Mesothelial cell of epicardium (in vitro differentiated cells): ENCODE data around the gene IQSEC2. TPM values are rescaled to one million over a fixed set of nuclear protein-coding genes. Genes with fewer than 3 reads are reported as not detected.

Experiments used
- DNase-seq, 2 experiments: peaks; one replicate each; pipeline ENCODE4 v3.0.0; 2021; ENCODE audit warnings: low spot score in 2 of 2; ENCODE audit not compliant: unreplicated experiment in 2 of 2
- H3K27ac Mint-ChIP-seq: 2 replicates; pipeline ENCODE4 v1.8.0; 2021; ENCODE audit warnings: mixed read lengths
- H3K27me3 Mint-ChIP-seq: 2 replicates; pipeline ENCODE4 v1.8.0; 2021; ENCODE audit warnings: low read depth, mixed read lengths
- H3K36me3 Mint-ChIP-seq: 2 replicates; pipeline ENCODE4 v1.8.0; 2021; ENCODE audit warnings: mixed read lengths
- H3K4me1 Mint-ChIP-seq: 2 replicates; pipeline ENCODE4 v1.8.0; 2021; ENCODE audit warnings: mixed read lengths
- H3K4me3 Mint-ChIP-seq: 2 replicates; pipeline ENCODE4 v1.8.0; 2021; ENCODE audit warnings: mild to moderate bottlenecking, moderate library complexity, mixed read lengths
- H3K9me3 Mint-ChIP-seq: 2 replicates; pipeline ENCODE4 v1.8.0; 2021; ENCODE audit warnings: mixed read lengths
- CTCF ChIP-seq: fragments of 200-600 bp; sonication (generic); IDR thresholded peaks from one replicate; pipeline ENCODE4 v1.5.0; 2021; ENCODE audit warnings: antibody characterized with exemption; ENCODE audit not compliant: unreplicated experiment
- total RNA-seq: library from RNA; stranded (reverse); gene quantifications from 3 replicates; pipeline ENCODE4 v1.2.1, GENCODE V29; 2021

IQSEC2 gene
- total RNA-seq = 19.8 to 23.0 TPM (median 22.2 TPM) in 3 replicates

GRCh38 chrX:53281321-53281822 is at the start of gene IQSEC2:
Gene IQSEC2 (minus strand): TSS chrX:53281584.
- Mint-ChIP-seq H3K4me1 (peaks cover 28% of the 10 kb centered on the region), H3K36me3 (peaks cover 2% of the 10 kb centered on the region), H3K27ac (peak within 1 kb of the TSS; percentile 87), H3K27me3 (no peaks in the 10 kb centered on the region), H3K9me3 (peaks cover 7% of the 10 kb centered on the region), H3K4me3 (peak within 1 kb of the TSS; percentile 39)
- DNase-seq = peak; percentile 56 to 75
- no peak for TF ChIP-seq CTCF

GRCh38 chrX:53330331-53330730 is 48.9 kb upstream of the IQSEC2 start:
- DNase-seq = no peak
- H3K27ac Mint-ChIP-seq = no peak overlapping the region
- no peaks in the 10 kb centered on the region for H3K4me1 Mint-ChIP-seq
- H3K27me3 Mint-ChIP-seq = peaks cover 21% of the 10 kb centered on the region
- H3K4me3 Mint-ChIP-seq = no peak overlapping the region
- TF ChIP-seq CTCF = no peak
- no peaks in the 10 kb centered on the region for H3K36me3 Mint-ChIP-seq
- peaks cover 19% of the 10 kb centered on the region for H3K9me3 Mint-ChIP-seq

- peaks cover 13% of the 10 kb centered on the region for H3K9me3 Mint-ChIP-seq
- TF ChIP-seq CTCF = no peak
- no peaks in the 10 kb centered on the region for H3K36me3 Mint-ChIP-seq
- no peak overlapping the region for H3K4me3 Mint-ChIP-seq
- no peak overlapping the region for H3K27ac Mint-ChIP-seq
- peaks cover 19% of the 10 kb centered on the region for H3K4me1 Mint-ChIP-seq
- DNase-seq = no peak
- H3K27me3 Mint-ChIP-seq = peaks cover 23% of the 10 kb centered on the region
These were observed 43.4 kb upstream of the IQSEC2 start for GRCh38 chrX:53324803-53325202.

GRCh38 chrX:53324085-53324484 is 42.7 kb upstream of the IQSEC2 start:
- TF ChIP-seq CTCF = no peak
- Mint-ChIP-seq H3K4me3 (no peak overlapping the region), H3K4me1 (peaks cover 26% of the 10 kb centered on the region), H3K36me3 (no peaks in the 10 kb centered on the region), H3K9me3 (peaks cover 13% of the 10 kb centered on the region), H3K27me3 (peaks cover 30% of the 10 kb centered on the region), H3K27ac (no peak overlapping the region)
- no peak for DNase-seq

- Mint-ChIP-seq H3K9me3 (peaks cover 13% of the 10 kb centered on the region), H3K36me3 (no peaks in the 10 kb centered on the region), H3K4me1 (peaks cover 34% of the 10 kb centered on the region), H3K27me3 (peaks cover 39% of the 10 kb centered on the region), H3K27ac (no peak overlapping the region), H3K4me3 (no peak overlapping the region)
- TF ChIP-seq CTCF = no peak
- DNase-seq = no peak
These were observed 41.8 kb upstream of the IQSEC2 start for GRCh38 chrX:53323196-53323595.
